Measurements from ENCODE around the gene SAMD4A.

Gene SAMD4A

GRCh38 chr14:54566410-54567223, at the start of gene SAMD4A:
Gene SAMD4A, plus strand, starts transcription at chr14:54567128. Its CDS starts 789 bp downstream, at chr14:54567917.
- peak; percentile 66 to 70 for DNase-seq
- Mint-ChIP-seq H3K4me1 (peaks cover 34% of the 10 kb centered on the region), H3K27me3 (peaks cover 19% of the 10 kb centered on the region)

GRCh38 chr14:54524410-54524809, 42.5 kb upstream of the SAMD4A start:
- H3K27me3 Mint-ChIP-seq = no peaks in the 10 kb centered on the region
- DNase-seq (no peak), ATAC-seq (no peak)
- H3K4me1 Mint-ChIP-seq = no peaks in the 10 kb centered on the region
- H3K9me3 Mint-ChIP-seq = no peaks in the 10 kb centered on the region
- H3K27ac Mint-ChIP-seq = no peak overlapping the region
- H3K4me3 Mint-ChIP-seq = no peak overlapping the region

More at GRCh38 chr14:54566410-54567223, at the start of gene SAMD4A:
- no peaks in the 10 kb centered on the region for H3K9me3 Mint-ChIP-seq
- ATAC-seq = peak; percentile 26
- H3K4me3 Mint-ChIP-seq = peak within 1 kb of the TSS; percentile 98 to 99
- peak within 1 kb of the TSS; percentile 66 to 99 for H3K27ac Mint-ChIP-seq

GRCh38 chr14:54528973-54529372, 38.0 kb upstream of the SAMD4A start:
- ATAC-seq (no peak), DNase-seq (no peak)
- Mint-ChIP-seq H3K9me3 (no peaks in the 10 kb centered on the region), H3K27ac (no peak overlapping the region), H3K4me1 (peaks cover 7% of the 10 kb centered on the region), H3K27me3 (no peaks in the 10 kb centered on the region), H3K4me3 (no peak overlapping the region)

GRCh38 chr14:54529811-54530210, 37.1 kb upstream of the SAMD4A start:
- no peak for DNase-seq
- Mint-ChIP-seq H3K27me3 (no peaks in the 10 kb centered on the region), H3K27ac (no peak overlapping the region), H3K9me3 (no peaks in the 10 kb centered on the region), H3K4me1 (peaks cover 7% of the 10 kb centered on the region), H3K4me3 (no peak overlapping the region)
- ATAC-seq = no peak

- ATAC-seq (no peak), DNase-seq (no peak)
- no peak overlapping the region for H3K4me3 Mint-ChIP-seq
- peaks cover 7% of the 10 kb centered on the region for H3K4me1 Mint-ChIP-seq
- no peaks in the 10 kb centered on the region for H3K27me3 Mint-ChIP-seq
- no peaks in the 10 kb centered on the region for H3K9me3 Mint-ChIP-seq
- peak overlapping the region; percentile 12 to 30 for H3K27ac Mint-ChIP-seq
Observed at GRCh38 chr14:54532111-54533012, 34.6 kb upstream of the SAMD4A start.

GRCh38 chr14:54533100-54533499, 33.8 kb upstream of the SAMD4A start:
- H3K4me3 Mint-ChIP-seq = no peak overlapping the region
- no peaks in the 10 kb centered on the region for H3K27me3 Mint-ChIP-seq
- H3K9me3 Mint-ChIP-seq = no peaks in the 10 kb centered on the region
- DNase-seq (no peak), ATAC-seq (no peak)
- H3K4me1 Mint-ChIP-seq = peaks cover 7% of the 10 kb centered on the region
- peak overlapping the region in 1 of 2 donors; percentile 12 for H3K27ac Mint-ChIP-seq

- ATAC-seq (no peak), DNase-seq (no peak)
- Mint-ChIP-seq H3K4me1 (peaks cover 7% of the 10 kb centered on the region), H3K4me3 (no peak overlapping the region), H3K27me3 (no peaks in the 10 kb centered on the region), H3K9me3 (no peaks in the 10 kb centered on the region), H3K27ac (no peak overlapping the region)
Observed at GRCh38 chr14:54535126-54535525, 31.8 kb upstream of the SAMD4A start.

GRCh38 chr14:54535646-54536045, 31.3 kb upstream of the SAMD4A start:
- Mint-ChIP-seq H3K4me3 (no peak overlapping the region), H3K4me1 (peaks cover 7% of the 10 kb centered on the region), H3K27ac (no peak overlapping the region), H3K9me3 (no peaks in the 10 kb centered on the region), H3K27me3 (no peaks in the 10 kb centered on the region)
- DNase-seq (no peak), ATAC-seq (no peak)

GRCh38 chr14:54537651-54538050, 29.3 kb upstream of the SAMD4A start:
- Mint-ChIP-seq H3K9me3 (no peaks in the 10 kb centered on the region), H3K4me1 (peaks cover 6% of the 10 kb centered on the region), H3K27me3 (no peaks in the 10 kb centered on the region), H3K4me3 (no peak overlapping the region), H3K27ac (no peak overlapping the region)
- ATAC-seq = no peak
- no peak for DNase-seq

- Mint-ChIP-seq H3K4me3 (no peak overlapping the region), H3K4me1 (peaks cover 1% of the 10 kb centered on the region), H3K9me3 (no peaks in the 10 kb centered on the region), H3K27ac (no peak overlapping the region), H3K27me3 (no peaks in the 10 kb centered on the region)
- DNase-seq (no peak), ATAC-seq (no peak)
Observed at GRCh38 chr14:54538055-54538454, 28.9 kb upstream of the SAMD4A start.

GRCh38 chr14:54547583-54547982, 19.3 kb upstream of the SAMD4A start:
- ATAC-seq = no peak
- Mint-ChIP-seq H3K27me3 (no peaks in the 10 kb centered on the region), H3K4me1 (no peaks in the 10 kb centered on the region), H3K9me3 (no peaks in the 10 kb centered on the region), H3K4me3 (no peak overlapping the region), H3K27ac (no peak overlapping the region)
- no peak for DNase-seq

- Mint-ChIP-seq H3K27ac (no peak overlapping the region), H3K9me3 (no peaks in the 10 kb centered on the region), H3K27me3 (no peaks in the 10 kb centered on the region), H3K4me1 (no peaks in the 10 kb centered on the region), H3K4me3 (no peak overlapping the region)
- DNase-seq (no peak), ATAC-seq (no peak)
Observed at GRCh38 chr14:54548491-54548890, 18.4 kb upstream of the SAMD4A start.

- Mint-ChIP-seq H3K9me3 (no peaks in the 10 kb centered on the region), H3K4me3 (no peak overlapping the region), H3K27me3 (peaks cover 6% of the 10 kb centered on the region), H3K27ac (no peak overlapping the region), H3K4me1 (no peaks in the 10 kb centered on the region)
- DNase-seq (no peak), ATAC-seq (no peak)
Observed at GRCh38 chr14:54549862-54550261, 17.1 kb upstream of the SAMD4A start.

GRCh38 chr14:54550514-54550913, 16.4 kb upstream of the SAMD4A start:
- ATAC-seq (no peak), DNase-seq (no peak)
- no peak overlapping the region for H3K4me3 Mint-ChIP-seq
- no peaks in the 10 kb centered on the region for H3K4me1 Mint-ChIP-seq
- H3K9me3 Mint-ChIP-seq = no peaks in the 10 kb centered on the region
- peaks cover 6% of the 10 kb centered on the region for H3K27me3 Mint-ChIP-seq
- no peak overlapping the region for H3K27ac Mint-ChIP-seq

- no peaks in the 10 kb centered on the region for H3K4me1 Mint-ChIP-seq
- H3K4me3 Mint-ChIP-seq = no peak overlapping the region
- no peak overlapping the region for H3K27ac Mint-ChIP-seq
- H3K9me3 Mint-ChIP-seq = no peaks in the 10 kb centered on the region
- H3K27me3 Mint-ChIP-seq = peaks cover 6% of the 10 kb centered on the region
- DNase-seq = no peak
- ATAC-seq = no peak
Observed at GRCh38 chr14:54554401-54554800, 12.5 kb upstream of the SAMD4A start.

- Mint-ChIP-seq H3K9me3 (no peaks in the 10 kb centered on the region), H3K27me3 (peaks cover 14% of the 10 kb centered on the region), H3K4me3 (no peak overlapping the region), H3K4me1 (no peaks in the 10 kb centered on the region), H3K27ac (no peak overlapping the region)
- ATAC-seq = no peak
- no peak for DNase-seq
Observed at GRCh38 chr14:54555651-54556050, 11.3 kb upstream of the SAMD4A start.

Data from stimulated activated naive CD8-positive, alpha-beta T cell treated with anti-CD3 and anti-CD28 coated beads, Interleukin-15, amount 100 ng/mL, for 72 hours (primary cell).